ENCODE results near the gene SMCHD1.
A peak's percentile ranks its signal among the peaks of the same experiment; 100 is the strongest.

The SMCHD1 gene

DNA sequence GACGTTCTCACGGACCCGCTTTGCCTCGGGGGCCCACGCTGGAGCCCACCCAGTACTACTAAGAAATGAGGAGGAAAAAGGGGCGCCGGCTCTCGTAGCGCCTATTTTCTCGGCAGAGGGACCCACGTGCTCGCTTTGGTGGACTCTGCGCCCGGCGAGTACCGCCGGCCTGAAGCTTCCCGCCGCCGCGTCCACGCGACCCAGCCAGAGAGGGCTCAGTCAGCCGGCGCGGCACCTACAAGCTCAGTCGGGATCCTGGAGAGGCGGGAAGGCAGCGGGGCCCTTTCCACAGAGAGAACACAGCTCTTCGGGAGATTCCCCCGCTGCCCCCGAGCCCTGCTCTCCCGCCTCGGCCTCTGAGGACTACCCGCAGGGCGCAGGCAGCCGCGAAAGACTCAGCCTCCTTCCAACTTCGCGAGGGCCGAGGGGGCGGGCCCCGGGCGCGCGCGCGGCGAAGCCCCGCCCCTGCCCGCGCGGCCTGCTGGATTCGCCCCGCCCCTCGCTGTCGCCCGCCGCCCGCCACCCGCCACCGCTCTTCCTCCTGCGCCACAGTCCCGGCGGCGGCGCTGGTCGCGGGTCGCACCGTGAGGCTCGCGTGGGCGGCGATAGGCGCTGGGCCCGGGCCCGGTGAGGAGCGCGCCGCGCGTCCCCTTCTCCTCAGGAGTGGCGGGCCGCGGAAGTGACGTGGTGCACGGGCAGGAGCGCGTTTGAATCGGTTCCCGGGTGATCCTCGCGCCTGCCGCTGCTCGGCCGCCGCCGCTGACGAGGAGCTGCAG is at the start of gene SMCHD1:
Gene SMCHD1 (plus strand): TSS at position 549 of the 776 bp plus-strand sequence. CDS start 350 bp downstream, outside the sequence.
- DNase-seq: peak; percentile 91 to 93

DNA sequence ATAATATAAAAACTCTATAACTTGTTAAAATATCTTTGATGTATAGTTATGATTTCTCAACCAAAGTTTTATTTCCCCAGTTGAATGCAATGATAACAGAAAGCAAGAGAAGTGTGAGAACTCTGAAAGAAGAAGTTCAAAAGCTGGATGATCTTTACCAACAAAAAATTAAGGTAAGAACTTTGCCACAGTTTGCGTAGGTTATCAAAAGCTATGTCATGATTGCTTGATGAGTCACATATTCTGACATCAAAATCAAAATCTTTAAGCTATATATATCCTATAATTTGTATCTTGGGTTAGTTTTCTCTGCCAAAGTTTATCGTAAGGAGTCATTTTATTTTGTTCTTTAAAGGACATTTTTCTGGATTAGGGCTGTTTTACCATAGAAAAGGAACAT is 49.2 kb upstream of the SMCHD1 start:
- DNase-seq: peak in 1 of 2 donors; percentile 46

DNA sequence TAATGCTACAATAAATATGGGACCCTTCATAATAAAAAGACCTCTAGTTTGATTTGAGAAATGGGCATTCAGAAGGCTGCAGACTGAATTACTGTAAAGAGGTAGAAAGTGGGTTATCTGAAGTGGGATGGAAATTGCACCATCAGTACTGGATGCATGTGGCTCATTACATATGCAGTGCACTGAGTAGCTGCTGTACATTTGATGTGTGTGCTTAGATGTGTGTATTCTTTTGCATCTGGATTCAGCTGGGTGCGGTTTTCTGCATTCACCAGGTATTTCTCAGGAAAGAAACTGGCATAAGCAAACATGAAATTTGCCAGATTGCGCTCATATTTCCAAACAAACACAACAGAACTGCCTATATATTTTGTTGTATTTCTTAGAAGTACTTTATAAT is 45.9 kb upstream of the SMCHD1 start:
- no peak for DNase-seq

DNA sequence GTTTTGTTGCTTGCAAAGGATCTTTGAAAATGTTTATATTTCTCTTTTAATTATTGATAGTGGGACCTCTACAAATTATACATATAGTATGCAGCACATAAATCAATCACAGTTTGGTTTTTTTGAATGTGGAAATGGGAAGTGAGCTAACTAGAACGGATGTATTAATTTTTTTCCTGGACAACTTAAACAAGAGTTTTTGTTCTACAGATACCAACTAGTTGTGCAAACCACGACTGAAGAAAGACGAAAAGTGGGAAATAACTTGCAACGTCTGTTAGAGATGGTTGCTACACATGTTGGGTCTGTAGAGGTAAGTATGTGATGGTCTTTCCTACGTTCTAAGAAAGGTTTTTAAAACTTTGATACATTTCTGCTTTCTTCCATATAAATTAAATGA is 45.0 kb upstream of the SMCHD1 start:
- DNase-seq: no peak

DNA sequence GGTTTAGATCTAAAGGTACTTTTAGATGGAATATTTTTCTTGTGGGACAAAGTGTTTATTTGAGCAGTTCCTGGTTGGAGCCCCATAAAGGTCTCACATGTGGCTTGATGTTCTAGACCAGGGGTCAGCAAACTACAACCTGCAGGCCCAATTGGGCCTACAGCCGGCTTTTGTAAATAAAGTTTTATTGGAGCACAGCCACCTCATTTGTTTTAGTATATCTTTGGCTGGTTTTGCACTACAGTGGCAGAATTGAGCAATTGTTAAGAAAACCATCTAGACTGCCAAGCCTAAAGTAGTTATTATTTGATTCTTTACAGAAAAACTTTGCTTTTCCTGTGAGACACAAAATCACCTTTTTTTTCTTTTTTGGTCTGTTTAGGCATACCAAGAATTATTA is 42.5 kb upstream of the SMCHD1 start:
- DNase-seq: no peak

DNA sequence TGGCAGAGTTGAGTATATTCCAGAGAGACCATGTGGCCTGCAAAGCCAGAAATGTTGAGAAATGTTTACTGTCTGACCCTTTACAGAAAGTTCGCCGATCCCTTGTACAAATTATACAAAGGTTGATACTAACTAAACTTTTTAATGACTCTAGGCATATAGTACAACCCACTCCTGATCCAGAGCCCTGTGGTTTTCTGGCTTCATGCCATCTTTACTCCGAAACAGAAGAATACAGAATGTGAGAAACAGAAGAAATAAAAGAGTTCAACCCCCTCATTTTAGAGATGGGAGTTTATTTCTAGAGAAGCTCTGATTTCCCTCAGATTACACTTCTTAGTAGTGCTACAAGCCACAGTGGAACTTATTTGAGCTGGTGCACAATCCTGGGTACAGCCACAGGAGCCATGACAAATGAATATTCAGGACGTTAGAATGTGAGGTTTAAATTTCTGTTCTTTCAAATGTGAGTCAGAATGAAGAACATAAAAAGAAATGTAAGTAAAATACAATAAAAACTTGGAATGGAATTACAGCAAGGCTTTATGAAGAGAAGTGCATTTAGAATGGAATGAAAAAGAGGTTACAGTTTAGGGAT is 38.0 kb upstream of the SMCHD1 start:
- no peak for DNase-seq

DNA sequence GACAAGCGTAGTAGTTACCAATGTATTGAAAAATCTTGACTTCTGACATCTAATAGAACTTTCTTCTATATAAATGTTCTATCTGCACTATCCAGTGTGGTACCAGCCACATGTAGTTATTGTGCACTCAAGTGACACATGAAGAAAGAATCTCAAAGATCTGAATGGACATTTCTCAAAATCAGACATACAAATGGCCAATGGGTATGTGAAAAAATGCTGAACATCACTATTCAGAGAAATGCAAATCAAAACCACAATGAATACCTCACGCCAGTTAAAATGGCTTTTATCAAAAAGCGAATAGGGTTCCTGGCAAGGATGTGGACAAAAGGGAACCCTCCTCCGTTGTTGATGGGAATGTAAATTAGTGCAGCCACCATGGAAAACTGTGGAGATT is 37.5 kb upstream of the SMCHD1 start:
- DNase-seq: no peak

DNA sequence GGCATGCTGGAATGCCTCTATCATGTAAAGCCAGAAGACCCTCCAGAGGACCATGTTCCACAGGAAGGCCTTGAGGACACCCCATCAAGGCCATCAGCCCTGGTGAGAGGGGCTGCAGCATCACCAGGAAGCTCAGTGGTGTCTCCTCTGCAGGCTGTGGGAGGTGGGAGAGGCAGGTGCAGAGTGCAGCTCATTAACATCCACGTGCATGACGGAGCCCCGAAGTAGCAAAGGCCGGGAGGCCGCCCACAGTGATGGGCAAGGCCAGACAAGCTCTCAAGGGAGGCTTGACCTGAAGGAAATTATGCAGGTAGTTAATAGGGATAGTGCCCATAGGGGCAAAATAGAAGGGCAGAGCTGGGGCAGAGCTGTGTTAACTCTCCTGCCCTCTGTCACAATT is 30.3 kb upstream of the SMCHD1 start:
- DNase-seq: no peak

DNA sequence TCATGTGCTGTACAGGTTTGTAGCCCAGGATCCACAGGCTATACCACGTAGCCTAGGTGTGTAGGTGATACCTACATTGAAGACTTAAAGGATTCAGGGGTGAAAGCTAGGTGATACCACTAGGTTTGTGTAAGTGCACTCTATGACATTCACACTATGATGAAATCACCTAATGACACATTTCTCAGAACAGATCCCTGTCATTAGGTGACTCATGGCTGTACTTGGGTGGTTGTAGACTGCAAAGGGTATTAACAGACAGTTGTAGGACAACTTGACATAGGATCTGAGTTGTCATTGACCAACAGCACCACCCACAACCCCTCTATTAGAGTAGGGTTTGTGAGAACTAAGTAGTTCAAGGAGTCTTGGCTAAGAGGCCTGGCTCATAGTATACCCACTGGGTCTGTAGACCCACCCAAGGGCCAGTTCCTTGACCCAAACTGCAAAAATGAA is 27.7 kb upstream of the SMCHD1 start:
- peak in 1 of 2 donors; percentile 17 for DNase-seq

DNA sequence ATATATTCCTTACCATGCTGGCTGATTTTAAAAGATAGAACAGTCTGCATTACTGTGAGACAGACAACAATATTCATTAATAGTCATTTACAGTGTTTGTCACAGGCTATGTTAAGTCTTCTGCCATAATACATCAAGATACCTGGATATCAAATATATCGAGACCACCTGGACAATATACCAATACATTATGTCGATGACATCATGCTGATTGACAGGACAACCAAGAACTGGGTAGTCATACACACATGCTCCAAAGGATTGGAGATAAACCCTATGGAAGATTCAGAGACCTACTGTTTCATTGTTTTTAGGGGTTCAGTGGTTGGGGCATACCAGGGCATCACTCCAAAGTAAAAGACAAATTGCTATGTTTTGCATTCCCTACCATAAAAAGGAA is 26.5 kb upstream of the SMCHD1 start:
- DNase-seq: no peak

DNA sequence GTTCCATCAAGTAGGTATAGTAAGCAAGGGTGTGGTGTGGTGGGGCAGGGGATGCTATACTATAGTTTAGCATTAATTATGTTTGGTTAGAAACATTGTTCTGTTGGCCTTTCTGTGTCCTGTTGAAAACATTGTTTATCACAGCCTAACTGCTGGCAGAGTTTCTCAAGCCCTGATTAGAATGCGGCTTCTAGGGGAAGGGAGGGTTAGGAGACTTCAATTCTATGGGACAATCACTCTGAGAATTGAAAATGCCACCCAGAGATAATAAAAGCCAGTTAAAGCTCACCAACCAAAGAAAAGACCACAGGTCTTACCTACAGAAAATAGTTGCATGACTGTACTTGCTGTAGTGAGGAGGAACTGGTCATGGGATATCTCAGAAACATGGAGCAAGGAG is 19.9 kb upstream of the SMCHD1 start:
- DNase-seq: peak in 1 of 2 donors; percentile 9

DNA sequence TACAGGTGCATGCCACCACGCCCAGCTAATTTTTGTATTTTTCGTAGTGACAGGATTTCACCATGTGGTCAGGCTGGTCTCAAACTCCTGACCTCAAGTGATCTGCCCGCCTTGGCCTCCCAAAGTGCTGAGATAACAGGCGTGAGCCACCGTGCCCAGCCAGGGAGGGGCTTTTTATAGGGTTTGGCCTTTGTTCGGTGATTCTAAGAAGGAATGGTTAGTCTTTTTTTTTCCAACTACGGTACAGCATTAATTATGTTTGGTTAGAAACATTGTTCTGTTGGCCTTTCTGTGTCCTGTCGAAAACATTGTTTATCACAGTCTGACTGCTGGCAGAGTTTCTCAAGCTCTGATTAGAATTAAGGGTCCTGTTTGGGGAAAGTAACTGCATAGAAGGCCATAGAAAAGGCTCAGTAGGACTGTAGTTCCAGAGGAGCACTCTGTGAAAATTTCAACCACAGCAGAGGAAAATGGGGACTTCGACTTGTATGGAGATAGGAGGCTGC is 19.3 kb upstream of the SMCHD1 start:
- no peak for DNase-seq

DNA sequence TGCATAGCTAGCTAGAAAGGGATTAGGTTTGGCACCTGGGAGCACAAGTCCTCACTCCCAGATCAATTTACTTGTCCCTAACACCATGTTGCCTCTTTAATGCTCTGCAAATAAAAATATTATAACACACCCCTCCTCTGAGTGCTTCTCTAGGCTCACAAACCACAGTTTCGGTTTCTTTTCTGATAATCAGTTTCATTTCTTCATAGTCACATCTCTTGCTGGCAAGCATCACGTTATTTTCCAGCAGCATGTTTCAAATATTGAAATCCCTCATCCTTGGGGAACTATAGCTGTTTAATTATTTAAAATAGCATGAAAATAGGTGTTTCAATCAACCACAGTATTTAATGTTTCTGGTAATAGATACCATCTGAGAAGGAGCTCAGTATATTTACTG is 13.9 kb upstream of the SMCHD1 start:
- peak; percentile 68 to 94 for DNase-seq

DNA sequence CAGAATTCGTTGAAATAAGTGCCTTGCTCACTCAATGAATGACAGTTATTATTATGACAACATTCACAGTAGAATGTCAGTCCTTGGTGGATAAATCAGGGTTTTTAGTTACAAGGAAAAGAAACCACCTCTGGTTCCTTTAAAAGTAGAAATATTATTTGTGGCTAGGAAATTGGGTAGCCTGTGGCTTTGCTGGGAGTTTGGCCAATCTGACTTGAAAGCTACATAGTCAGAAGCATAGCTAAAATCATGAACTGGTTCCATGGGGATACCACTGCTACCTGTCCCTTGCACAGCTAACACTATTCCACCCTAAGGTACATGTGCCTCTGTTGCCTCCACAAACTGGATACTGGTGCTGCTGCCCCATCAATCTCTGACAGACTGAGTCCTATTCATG is 12.8 kb upstream of the SMCHD1 start:
- DNase-seq: peak in 1 of 2 donors; percentile 39

DNA sequence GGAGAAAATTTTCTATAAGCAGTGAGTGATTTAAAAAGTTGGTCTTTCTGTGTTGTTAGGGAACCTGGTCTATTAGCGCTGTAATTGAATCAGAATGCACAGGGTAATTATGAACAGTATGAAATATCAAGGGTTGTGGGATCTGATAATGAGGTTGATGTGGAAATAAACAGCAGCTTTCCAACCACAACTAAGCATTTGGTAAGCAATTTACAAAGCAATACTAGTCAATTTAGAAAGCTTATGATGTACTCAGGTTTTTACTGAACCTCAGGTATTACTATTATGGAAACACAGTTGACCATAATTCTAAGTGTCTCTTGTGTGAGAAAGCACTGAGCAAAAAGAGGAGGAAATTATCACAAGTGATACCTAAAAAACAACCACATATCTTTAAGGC is 11.0 kb upstream of the SMCHD1 start:
- peak in 1 of 2 donors; percentile 58 for DNase-seq

DNA sequence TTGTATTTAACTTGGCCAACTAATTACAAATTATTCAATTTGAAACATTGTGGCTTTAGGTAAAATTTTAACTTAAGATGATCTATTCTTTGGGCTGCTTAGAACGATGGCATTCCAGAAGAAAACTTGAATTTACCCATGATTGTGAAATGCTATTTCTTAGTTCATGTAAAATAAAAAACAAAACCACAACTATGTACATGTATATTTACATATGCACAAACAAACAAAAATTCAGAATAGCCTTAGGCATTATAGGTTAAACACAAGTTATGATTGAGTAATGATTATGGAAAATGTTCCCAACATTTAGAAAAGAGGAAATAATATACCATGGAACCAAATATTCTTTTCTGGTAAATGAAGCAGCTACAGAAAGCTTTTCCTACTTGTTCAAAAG is 3.5 kb upstream of the SMCHD1 start:
- no peak for DNase-seq

DNA sequence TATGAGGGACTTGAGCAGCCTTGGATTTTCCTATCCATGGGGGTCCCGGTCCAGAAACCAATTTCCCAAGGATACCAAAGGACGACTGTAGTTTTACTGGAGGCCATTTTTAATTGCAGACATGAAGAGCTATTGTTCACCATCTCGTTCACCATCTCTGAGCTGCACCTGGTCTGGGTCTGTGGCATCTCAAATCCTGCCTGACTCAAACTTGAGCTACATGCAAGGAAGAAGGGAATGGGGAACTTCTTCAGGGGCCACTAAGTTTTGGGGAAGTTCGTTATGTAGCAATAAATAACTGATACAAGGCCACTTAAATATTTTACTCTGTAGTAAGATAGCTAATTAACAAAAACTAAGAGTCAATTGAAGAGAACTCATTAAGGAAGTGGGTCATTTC is 2.1 kb upstream of the SMCHD1 start:
- peak in 1 of 2 donors; percentile 23 for DNase-seq

DNA sequence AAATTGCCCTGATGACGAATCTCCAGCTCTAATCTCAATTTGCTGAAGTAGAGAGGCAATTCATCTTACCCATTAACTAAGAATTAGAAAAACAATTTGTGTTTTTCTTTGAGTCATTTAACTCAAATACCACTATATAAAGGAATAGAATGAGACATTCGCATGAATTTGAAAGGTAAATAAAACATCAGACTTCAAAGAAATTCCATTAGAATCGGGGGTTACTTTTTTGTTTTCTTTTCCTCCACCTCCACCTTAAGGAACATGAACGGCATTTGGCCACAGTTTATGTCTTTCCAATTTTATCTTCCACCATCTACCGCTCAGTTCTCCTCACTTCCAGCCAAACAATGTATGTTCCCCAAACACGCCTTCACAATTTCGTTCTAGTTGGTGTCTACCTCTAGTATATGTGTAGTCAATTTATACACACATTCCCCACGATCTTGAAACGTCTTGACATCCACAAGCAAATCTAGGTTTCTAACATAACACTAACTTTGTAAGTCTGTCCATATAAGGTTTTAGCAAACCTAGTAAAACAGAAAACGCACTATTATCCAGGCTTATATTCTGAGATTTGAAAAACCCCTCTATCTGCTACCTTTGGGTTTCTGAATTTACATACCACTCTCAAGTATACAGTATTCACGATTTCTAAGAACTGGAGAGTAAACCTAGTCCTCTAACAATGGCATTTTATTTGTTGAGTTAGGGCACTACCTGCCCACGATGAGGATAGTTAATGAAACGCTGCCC is 1.2 kb upstream of the SMCHD1 start:
- no peak for DNase-seq

DNA sequence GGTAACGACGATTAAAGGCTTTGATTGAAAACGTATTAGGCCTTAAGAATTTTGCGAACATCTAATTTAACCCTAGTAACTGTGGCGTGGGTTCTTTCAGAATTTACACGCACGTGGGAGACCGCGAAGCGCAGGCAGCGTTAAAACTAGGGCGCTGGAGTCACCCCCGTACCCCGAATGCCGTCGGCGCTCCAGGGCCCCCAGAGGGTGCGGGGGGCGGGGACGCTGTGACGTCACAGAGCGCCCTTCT is 673 bp upstream of the SMCHD1 start:
- DNase-seq: peak; percentile 90 to 92

DNA sequence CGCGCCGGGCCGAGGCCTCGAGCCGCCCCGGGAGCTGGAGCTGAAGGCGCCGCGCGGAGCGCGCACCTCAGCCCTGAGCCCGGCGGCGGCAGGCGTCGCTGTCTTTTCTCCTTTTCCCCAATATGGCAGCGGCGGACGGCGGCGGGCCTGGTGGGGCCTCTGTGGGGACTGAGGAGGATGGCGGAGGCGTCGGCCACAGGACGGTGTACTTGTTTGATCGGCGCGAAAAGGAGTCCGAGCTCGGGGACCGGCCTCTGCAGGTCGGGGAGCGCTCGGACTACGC is 369 bp downstream of the SMCHD1 start:
- DNase-seq: peak in 1 of 2 donors; percentile 33

DNA sequence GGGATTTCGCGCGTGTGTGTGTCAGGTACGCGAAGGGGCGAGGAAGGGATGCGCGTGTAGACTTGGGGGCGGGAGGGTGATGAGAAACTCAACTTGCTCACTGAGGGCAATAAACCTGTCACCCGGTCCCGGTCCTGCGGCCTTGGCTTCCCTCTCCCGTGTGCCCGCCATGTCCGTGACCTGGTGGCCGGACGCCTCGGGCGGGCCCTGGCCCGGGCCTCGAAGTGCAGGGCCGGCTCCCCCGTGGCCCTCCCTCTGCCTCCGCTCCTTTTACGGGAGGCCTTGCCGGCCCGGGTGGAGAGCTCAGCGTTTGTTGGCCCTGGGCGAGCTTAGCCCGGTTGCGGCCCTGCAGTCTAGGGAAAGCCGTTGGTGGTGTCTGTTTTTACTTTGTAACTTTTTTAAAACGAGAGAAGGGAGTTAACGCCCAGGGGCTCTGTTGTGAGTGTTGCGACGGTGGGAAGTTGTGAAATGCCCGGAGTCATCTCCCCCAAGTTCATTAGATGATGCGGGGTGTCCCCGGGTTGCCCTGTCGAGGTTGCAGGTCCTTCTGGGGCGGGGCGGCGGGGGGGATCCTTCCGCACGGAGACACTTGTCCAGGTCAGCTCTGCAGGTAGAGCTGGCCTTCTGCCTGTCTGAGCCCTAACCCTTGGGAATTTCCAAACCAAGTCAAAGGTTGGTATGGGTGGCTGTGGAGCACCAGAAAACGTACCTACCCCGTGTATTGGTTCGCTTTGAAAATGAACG is 883 bp downstream of the SMCHD1 start:
- peak; percentile 64 to 73 for DNase-seq

DNA sequence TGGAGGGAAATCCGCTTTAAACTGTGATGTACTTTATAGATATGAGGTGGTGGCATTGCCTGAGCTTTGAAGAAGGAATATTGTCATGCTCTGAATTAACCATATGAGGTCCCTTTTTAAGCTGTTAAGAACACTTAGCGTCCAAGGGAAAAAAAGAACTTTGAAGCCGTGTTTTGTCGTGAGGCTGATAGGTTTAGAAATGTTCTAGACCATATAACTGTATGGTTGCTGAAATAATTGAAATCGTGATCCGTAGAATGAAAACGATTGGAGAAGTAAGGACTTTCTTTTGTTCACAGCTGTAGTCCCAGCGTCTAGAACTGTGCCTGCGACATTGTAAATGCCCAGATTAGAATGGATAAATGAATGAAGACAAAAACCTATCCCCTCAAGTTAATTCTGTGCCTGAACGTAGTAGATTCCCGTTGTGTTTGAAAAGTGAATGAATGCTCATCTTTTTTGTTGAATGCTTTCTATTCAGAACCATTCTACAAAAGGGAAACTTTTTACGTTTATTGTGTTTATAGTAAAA is 1.5 kb downstream of the SMCHD1 start:
- DNase-seq: peak in 1 of 2 donors; percentile 34
